ENCODE results near the gene THSD4.

Gene THSD4

DNA sequence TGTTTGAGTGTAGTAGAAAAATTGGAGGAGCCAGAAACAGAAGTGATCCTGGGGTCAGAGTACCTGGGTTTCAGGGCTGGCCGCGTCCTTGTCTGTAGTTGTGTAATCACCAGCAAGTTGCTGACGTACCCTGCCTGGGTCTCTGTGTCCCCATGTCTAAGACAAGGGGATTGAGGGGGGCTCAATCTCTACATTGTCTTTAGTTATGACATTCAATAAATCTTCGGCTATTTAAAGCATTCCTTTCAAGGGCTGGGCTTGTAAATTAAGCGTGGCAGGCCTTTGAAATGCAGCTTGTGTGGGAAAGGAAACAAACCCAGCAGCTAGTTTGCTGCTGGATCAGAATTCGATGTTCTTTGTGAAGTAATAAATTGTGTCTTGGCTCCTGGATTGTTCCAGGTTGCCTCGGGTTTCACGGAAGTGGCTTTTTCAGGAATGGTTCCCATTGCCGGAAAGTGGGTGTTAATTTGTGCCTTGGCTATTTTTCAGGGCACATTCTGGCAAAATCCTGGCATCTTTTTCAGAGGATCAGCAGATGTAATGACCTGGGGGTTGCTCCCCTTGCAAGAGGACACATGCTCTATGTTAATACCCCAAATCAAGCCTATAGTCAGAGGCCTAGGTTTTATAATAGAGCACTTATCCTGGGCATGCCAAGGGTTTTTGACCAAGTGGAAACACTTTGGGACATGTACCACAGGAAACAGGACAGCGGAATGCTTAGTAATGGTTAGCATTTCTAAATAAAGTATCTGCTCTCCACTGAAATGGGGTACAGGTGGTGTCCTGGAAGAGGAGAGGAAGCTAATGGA, 400.3 kb downstream of the THSD4 start:
- DNase-seq: no peak

DNA sequence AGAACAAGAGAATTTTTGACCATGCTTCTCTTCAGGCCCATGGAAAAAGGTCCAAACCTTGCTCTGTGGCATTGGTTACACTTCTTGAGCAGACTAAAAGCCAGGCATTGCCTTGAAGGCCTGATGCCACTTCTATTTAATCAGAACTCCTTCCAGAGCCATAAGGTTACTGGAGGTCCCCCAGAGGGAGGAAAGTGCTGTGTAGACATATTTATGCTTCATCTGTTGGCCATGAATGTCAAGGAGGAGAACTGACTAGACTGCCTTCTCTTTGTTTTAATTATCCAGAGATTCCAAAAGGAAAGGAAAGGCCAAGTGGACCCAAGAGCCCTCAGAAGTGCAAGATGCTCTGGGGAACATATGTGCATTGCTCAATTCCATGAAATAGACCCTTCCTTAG, 402.5 kb downstream of the THSD4 start:
- no peak for DNase-seq

DNA sequence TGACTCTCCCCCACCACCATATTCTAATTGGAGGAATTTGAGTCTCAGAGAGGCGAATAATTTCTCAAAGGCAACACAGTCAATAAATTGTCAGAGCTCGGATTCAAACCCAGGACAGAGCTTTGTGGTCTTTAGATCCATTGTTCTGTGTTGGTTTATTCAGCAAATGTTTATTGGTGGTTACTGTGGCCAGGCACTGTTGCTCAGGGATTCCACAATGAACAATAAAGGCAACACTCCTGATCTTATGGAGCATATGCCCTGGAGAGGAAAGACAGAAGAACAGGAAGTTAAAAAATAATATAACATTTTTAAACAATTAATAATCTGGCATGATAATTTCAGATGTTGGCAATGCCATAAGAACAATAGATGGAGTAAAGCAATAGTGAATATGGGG, 403.4 kb downstream of the THSD4 start:
- DNase-seq: no peak

- DNase-seq: no peak
Observed at GRCh38 chr15:71526060-71526820, 411.0 kb downstream of the THSD4 start.

DNA sequence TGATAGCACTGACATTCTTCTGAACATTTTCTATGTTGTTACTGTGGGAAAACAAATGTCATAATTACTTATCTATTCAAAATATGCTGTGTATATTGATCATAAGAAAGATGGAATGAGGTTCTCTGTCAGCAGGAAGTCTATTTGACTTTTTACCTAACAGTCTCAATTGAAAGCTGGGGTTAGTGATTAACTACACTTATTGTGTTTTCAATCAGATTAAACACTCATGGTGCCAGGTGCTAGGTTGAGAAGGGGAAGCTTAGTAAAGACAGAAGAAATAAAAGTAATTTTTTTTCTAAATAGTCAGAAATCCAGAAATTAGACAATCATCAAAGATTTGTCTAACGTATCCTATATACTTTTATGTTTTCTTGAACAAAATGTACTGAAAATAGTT, 414.1 kb downstream of the THSD4 start:
- DNase-seq: no peak

GRCh38 chr15:71530116-71530515, 414.8 kb downstream of the THSD4 start:
- no peak for DNase-seq

DNA sequence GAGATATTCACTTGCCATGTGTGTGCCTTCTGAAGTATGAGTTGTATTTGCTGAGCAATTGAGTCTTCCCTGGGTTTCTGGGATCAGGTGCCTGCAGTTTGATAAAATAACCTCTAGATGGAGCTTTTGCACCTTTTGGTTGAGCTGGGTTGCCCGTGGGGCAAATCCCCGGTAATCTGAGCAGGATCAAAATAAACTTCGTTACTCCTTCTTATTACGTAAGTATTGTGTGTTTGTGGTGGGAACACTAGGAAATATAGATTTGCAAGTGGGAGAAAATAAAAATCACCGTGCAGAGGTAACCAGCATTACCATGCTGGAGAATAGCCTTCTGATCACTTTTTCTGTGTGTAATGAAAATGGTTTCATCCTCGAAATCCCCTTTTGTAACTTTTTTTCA, 417.7 kb downstream of the THSD4 start:
- no peak for DNase-seq

GRCh38 chr15:71538181-71538580, 422.9 kb downstream of the THSD4 start:
- DNase-seq: no peak

- no peak for DNase-seq
Observed at GRCh38 chr15:71541746-71542145, 426.5 kb downstream of the THSD4 start.

- no peak for DNase-seq
Observed at GRCh38 chr15:71542836-71543235, 427.6 kb downstream of the THSD4 start.

DNA sequence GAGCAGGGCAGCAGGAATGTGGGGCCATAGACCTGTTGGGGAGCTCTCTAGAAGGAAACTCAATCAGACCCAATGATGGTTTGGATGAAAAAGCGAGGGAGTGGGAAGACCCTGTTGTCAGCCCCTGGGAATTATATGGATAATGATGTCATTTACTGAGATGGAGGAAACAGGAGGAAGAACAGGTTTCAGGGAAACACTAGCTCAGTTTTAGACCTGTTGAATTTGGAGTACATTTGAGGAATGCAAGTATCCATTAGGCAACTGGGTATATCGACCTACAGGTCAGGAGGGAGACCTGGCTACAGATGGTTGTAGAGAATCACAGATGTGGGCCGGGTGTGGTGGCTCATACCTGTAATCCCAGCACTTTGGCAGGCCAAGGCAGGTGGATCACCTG, 428.1 kb downstream of the THSD4 start:
- DNase-seq: no peak

DNA sequence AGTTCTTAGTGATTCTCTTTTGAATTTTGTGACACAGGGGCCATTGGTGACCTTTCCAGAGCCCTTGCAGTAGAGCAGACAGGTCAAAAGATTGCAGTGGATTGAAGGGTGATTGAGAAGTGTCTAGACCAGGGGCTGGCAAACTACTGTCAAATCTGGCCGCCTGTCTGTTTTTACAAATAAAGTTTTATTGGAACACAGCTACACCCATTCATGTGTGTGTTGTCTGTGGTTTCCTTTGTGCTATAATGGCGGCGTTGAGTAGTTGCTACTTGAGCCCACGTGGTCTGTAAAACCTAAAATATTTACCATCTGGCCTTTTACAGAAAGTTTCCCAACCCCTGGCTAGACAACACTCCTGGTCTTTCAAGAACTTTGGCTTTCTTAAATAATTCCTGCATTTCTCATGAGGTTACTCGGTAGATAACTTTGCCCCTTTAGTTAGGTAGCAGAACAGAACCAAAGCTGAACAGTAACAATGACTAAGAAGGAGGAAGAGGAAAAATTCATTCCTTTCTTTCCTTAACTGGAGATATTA, 430.0 kb downstream of the THSD4 start:
- DNase-seq: no peak

- DNase-seq: no peak
Observed at GRCh38 chr15:71545923-71546322, 430.7 kb downstream of the THSD4 start.

GRCh38 chr15:71547011-71547410, 431.7 kb downstream of the THSD4 start:
- DNase-seq: no peak

- no peak for DNase-seq
Observed at GRCh38 chr15:71548401-71548807, 433.1 kb downstream of the THSD4 start.

- DNase-seq: no peak
Observed at GRCh38 chr15:71549091-71549490, 433.8 kb downstream of the THSD4 start.

- DNase-seq: no peak
Observed at GRCh38 chr15:71549697-71550096, 434.4 kb downstream of the THSD4 start.

DNA sequence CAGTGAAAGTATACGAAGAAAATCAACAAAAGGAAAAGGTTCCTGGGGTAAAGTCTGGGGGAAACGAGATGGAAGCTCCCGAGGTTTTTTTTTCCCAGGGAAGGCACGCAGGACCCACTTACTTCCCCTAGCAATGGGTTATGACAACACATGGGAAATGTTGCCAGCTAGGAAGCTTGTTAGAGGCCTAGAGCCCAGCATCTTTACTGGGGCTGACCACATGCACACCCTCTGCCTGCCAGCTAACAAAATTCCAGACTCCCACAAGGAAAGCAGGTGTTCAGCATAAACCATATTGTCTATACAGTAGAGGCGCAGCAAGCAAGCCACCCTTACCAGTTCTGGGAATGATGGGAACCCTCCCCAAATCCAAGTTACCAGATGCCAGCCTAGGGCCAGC, 436.3 kb downstream of the THSD4 start:
- no peak for DNase-seq

- no peak for DNase-seq
Observed at GRCh38 chr15:71559098-71559497, 443.8 kb downstream of the THSD4 start.

DNA sequence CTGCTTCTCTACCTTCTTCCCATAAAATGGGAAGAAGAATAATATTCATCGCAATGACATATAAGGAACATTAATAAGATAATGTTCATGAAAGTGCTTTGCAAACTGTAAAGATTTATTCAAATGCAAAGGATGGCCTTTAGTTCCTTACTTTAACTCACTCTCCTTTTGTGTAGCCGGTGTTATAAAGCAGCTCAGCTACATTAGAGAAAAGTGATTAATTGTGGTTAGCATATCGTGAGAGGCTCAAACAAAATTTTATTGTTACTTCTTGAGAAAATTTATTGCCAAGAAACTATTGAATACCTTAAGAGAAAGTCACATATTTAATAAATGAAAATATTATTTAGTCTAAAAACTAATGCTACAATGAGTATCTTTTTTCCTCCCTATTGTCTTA, 444.3 kb downstream of the THSD4 start:
- DNase-seq: no peak

DNA sequence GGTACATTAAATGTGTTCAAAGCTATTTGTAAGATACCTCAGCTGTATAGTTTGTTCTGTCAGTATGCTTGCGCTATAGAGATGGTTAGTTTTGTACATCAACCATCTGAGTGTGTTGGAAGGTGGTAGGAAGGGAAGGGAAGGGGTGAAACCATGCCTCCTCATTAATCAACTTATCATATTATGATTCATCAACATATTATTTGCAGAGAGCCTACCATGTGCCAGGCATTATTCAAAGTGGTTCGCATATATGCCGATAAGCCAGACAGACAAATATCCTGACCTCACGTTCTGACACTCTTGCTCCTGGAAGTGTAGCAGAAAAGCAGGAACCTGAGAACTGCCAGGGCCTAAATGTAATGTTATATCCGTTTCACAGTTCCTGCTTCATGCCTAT, 447.0 kb downstream of the THSD4 start:
- DNase-seq: no peak

GRCh38 chr15:71564217-71564616, 448.9 kb downstream of the THSD4 start:
- no peak for DNase-seq

DNA sequence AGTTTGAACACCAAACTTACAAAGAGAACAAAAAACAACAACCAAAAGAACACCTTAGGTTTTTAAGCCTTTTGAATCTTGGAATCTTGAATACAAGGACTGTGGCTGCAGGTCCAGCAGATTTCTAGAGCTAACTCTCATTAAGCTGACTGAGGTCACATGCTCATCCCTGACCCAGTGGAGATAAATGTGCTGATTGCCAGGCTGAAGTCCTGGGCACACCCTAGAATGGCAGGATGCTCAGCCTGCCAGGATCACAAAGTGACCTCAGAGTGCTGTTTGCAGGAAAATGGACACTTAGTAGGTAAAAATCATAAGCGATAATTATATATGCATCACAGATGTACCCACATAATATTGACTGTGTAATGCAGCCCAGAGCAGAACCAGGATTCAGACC, 449.7 kb downstream of the THSD4 start:
- DNase-seq: no peak

- no peak for DNase-seq
Observed at GRCh38 chr15:71565631-71566160, 450.4 kb downstream of the THSD4 start.
